ENCODE results near the gene SORL1. TPM values are rescaled to one million over a fixed set of nuclear protein-coding genes. Genes with fewer than 3 reads are reported as not detected.

SORL1 gene
- total and polyA plus RNA-seq, 2 of the 13 experiments (the other 11 are each of a cell fraction or from before 2014, with no cell fraction given), result 21.3 to 148 TPM

DNA sequence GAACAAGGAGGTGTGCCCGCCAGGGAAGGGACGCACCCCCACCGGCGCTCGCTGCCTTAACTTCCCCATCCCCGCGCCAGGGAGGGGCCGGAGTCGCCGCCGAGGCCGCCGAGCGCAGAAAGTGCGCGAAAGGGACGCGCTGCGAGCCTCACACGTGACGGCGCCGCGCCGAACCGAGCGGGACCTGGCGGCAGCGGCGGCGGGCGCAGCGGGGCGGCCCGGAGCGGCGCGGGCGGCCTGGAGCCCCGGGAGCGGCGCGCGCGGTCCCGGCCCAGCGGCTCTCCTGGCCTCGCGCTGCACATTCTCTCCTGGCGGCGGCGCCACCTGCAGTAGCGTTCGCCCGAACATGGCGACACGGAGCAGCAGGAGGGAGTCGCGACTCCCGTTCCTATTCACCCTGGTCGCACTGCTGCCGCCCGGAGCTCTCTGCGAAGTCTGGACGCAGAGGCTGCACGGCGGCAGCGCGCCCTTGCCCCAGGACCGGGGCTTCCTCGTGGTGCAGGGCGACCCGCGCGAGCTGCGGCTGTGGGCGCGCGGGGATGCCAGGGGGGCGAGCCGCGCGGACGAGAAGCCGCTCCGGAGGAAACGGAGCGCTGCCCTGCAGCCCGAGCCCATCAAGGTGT, at the start of gene SORL1 (continued):
- TF ChIP-seq SIX1 (CRISPR knock-in tag; IDR thresholded peaks at IDR 0.05; ENCODE audit: borderline replicate concordance) (no peak), TOE1 (CRISPR knock-in tag; IDR thresholded peaks at IDR 0.05) (no peak), RBM22 (optimal IDR thresholded peaks at IDR 0.05; ENCODE audit: low read length) (no peak), ZNF615 (CRISPR knock-in tag; IDR thresholded peaks at IDR 0.05; ENCODE audit: borderline replicate concordance) (no peak), BRD4 (CRISPR knock-in tag; IDR thresholded peaks at IDR 0.05) (peak; percentile 87; the same call in 1 of the 2 replicates), EED (CRISPR knock-in tag; IDR thresholded peaks at IDR 0.05) (no peak; the same call in 1 of the 2 replicates), GATAD1 (CRISPR knock-in tag; IDR thresholded peaks at IDR 0.05) (0 out of 2 replicates have a peak, but pooled peaks have one; percentile 20), NFE2 (CRISPR knock-in tag; IDR thresholded peaks at IDR 0.05) (no peak), MTF2 (CRISPR knock-in tag; IDR thresholded peaks at IDR 0.05; ENCODE audit: borderline replicate concordance) (no peak), ZNF781 (CRISPR knock-in tag; IDR thresholded peaks at IDR 0.05; ENCODE audit: borderline replicate concordance, not compliant biosample characterization) (no peak), U2AF1 (optimal IDR thresholded peaks at IDR 0.05; ENCODE audit: low read depth, low read length) (no peak), PAX8 (CRISPR knock-in tag; IDR thresholded peaks at IDR 0.05; ENCODE audit: borderline replicate concordance) (0 out of 2 replicates have a peak, but pooled peaks have one; percentile 69), MED1 (CRISPR knock-in tag; IDR thresholded peaks at IDR 0.05) (peak; percentile 61), TEAD3 (CRISPR knock-in tag; optimal IDR thresholded peaks at IDR 0.05; ENCODE audit: borderline replicate concordance) (peak; percentile 97), ELF1 (CRISPR knock-in tag; IDR thresholded peaks at IDR 0.05) (no peak), LCORL (IDR thresholded peaks at IDR 0.05) (no peak), LCORL (CRISPR knock-in tag; IDR thresholded peaks at IDR 0.05) (0 out of 2 replicates have a peak, but pooled peaks have one; percentile 19), FOSL1 (CRISPR knock-in tag; IDR thresholded peaks at IDR 0.05; ENCODE audit: borderline replicate concordance) (no peak), ARID2 (CRISPR knock-in tag; IDR thresholded peaks at IDR 0.05; ENCODE audit: borderline replicate concordance) (no peak), FOXP1 (IDR thresholded peaks at IDR 0.05) (no peak), FOXP1 (CRISPR knock-in tag; IDR thresholded peaks at IDR 0.05) (no peak), NKX3-1 (CRISPR knock-in tag; IDR thresholded peaks at IDR 0.05) (peak; percentile 59; the same call in 1 of the 2 replicates), NFYC (CRISPR knock-in tag; IDR thresholded peaks at IDR 0.05) (no peak), SOX5 (CRISPR knock-in tag; IDR thresholded peaks at IDR 0.05; ENCODE audit: borderline replicate concordance) (no peak), ZNF225 (CRISPR knock-in tag; IDR thresholded peaks at IDR 0.05) (0 out of 2 replicates have a peak, but pooled peaks have one; percentile 38), ZNF12 (CRISPR knock-in tag; IDR thresholded peaks at IDR 0.05) (no peak)
- TF ChIP-seq, protein P1, sequence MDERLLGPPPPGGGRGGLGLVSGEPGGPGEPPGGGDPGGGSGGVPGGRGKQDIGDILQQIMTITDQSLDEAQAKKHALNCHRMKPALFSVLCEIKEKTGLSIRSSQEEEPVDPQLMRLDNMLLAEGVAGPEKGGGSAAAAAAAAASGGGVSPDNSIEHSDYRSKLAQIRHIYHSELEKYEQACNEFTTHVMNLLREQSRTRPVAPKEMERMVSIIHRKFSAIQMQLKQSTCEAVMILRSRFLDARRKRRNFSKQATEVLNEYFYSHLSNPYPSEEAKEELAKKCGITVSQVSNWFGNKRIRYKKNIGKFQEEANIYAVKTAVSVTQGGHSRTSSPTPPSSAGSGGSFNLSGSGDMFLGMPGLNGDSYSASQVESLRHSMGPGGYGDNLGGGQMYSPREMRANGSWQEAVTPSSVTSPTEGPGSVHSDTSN (CRISPR knock-in tag; IDR thresholded peaks at IDR 0.05), result no peak
- TF ChIP-seq, protein P2, sequence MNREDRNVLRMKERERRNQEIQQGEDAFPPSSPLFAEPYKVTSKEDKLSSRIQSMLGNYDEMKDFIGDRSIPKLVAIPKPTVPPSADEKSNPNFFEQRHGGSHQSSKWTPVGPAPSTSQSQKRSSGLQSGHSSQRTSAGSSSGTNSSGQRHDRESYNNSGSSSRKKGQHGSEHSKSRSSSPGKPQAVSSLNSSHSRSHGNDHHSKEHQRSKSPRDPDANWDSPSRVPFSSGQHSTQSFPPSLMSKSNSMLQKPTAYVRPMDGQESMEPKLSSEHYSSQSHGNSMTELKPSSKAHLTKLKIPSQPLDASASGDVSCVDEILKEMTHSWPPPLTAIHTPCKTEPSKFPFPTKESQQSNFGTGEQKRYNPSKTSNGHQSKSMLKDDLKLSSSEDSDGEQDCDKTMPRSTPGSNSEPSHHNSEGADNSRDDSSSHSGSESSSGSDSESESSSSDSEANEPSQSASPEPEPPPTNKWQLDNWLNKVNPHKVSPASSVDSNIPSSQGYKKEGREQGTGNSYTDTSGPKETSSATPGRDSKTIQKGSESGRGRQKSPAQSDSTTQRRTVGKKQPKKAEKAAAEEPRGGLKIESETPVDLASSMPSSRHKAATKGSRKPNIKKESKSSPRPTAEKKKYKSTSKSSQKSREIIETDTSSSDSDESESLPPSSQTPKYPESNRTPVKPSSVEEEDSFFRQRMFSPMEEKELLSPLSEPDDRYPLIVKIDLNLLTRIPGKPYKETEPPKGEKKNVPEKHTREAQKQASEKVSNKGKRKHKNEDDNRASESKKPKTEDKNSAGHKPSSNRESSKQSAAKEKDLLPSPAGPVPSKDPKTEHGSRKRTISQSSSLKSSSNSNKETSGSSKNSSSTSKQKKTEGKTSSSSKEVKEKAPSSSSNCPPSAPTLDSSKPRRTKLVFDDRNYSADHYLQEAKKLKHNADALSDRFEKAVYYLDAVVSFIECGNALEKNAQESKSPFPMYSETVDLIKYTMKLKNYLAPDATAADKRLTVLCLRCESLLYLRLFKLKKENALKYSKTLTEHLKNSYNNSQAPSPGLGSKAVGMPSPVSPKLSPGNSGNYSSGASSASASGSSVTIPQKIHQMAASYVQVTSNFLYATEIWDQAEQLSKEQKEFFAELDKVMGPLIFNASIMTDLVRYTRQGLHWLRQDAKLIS (CRISPR knock-in tag; IDR thresholded peaks at IDR 0.05), result no peak; the same call in 1 of the 2 replicates
- TF ChIP-seq, protein P3, sequence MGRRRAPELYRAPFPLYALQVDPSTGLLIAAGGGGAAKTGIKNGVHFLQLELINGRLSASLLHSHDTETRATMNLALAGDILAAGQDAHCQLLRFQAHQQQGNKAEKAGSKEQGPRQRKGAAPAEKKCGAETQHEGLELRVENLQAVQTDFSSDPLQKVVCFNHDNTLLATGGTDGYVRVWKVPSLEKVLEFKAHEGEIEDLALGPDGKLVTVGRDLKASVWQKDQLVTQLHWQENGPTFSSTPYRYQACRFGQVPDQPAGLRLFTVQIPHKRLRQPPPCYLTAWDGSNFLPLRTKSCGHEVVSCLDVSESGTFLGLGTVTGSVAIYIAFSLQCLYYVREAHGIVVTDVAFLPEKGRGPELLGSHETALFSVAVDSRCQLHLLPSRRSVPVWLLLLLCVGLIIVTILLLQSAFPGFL (CRISPR knock-in tag; IDR thresholded peaks at IDR 0.05), result no peak

Data from HepG2 (cell line).